Neural progenitor cell (in vitro differentiated cells): ENCODE data around the gene APOBEC3C. TPM values are rescaled to one million over a fixed set of nuclear protein-coding genes. Genes with fewer than 3 reads are reported as not detected.

ENCODE experiments used
- DNase-seq: peaks from one replicate; pipeline ENCODE4 v3.0.0-alpha.2; 2016; ENCODE audit warnings: low spot score
- H2AFZ ChIP-seq: fragments of 200-600 bp; sonication (generic); replicated peaks from 2 replicates; pipeline ENCODE4 v1.6.1; 2016; ENCODE audit warnings: antibody characterized with exemption
- H3F3A ChIP-seq: fragments of 200-600 bp; sonication (generic); 2 replicates; pipeline ENCODE4 v1.6.1; 2016; ENCODE audit warnings: antibody characterized with exemption, low read depth
- H3K27ac ChIP-seq: fragments of 200-600 bp; sonication (generic); 2 replicates; pipeline ENCODE4 v1.5.1; 2016; ENCODE audit warnings: mild to moderate bottlenecking
- H3K27me3 ChIP-seq: fragments of 200-600 bp; sonication (generic); 2 replicates; pipeline ENCODE4 v1.6.1; 2016; ENCODE audit warnings: mild to moderate bottlenecking, moderate library complexity
- H3K36me3 ChIP-seq: fragments of 200-600 bp; sonication (generic); 2 replicates; pipeline ENCODE4 v1.5.1; 2016
- H3K4me1 ChIP-seq: fragments of 200-600 bp; sonication (generic); 2 replicates; pipeline ENCODE4 v1.6.1; 2016; ENCODE audit warnings: mixed run types
- H3K4me2 ChIP-seq: fragments of 200-600 bp; sonication (generic); 2 replicates; pipeline ENCODE4 v1.6.1; 2016
- H3K4me3 ChIP-seq: fragments of 200-600 bp; sonication (generic); 2 replicates; pipeline ENCODE4 v1.5.1; 2016
- H3K79me2 ChIP-seq: fragments of 200-600 bp; sonication (generic); 2 replicates; pipeline ENCODE4 v1.6.1; 2016; ENCODE audit warnings: low read depth
- H3K9ac ChIP-seq: fragments of 200-600 bp; sonication (generic); 2 replicates; pipeline ENCODE4 v1.6.1; 2016
- H3K9me3 ChIP-seq: fragments of 200-600 bp; sonication (generic); 2 replicates; pipeline ENCODE4 v1.5.1; 2016; ENCODE audit warnings: low read depth
- H4K20me1 ChIP-seq: fragments of 200-600 bp; sonication (generic); 2 replicates; pipeline ENCODE4 v1.6.1; 2016; ENCODE audit warnings: low read depth
- H3K27ac Mint-ChIP-seq: 3 replicates; pipeline ENCODE4 v1.8.0; 2021; ENCODE audit warnings: mixed read lengths
- H3K27me3 Mint-ChIP-seq: 2 replicates; pipeline ENCODE4 v1.8.0; 2022; ENCODE audit warnings: low read depth, mild to moderate bottlenecking, inconsistent platforms, moderate library complexity, mixed read lengths; ENCODE audit not compliant: insufficient read depth
- H3K36me3 Mint-ChIP-seq: 3 replicates; pipeline ENCODE4 v1.8.0; 2021; ENCODE audit warnings: mixed read lengths
- H3K4me1 Mint-ChIP-seq: 3 replicates; pipeline ENCODE4 v1.8.0; 2021; ENCODE audit warnings: mixed read lengths
- H3K4me3 Mint-ChIP-seq: 3 replicates; pipeline ENCODE4 v1.8.0; 2021; ENCODE audit warnings: mild to moderate bottlenecking, moderate library complexity, mixed read lengths
- H3K9me3 Mint-ChIP-seq: 3 replicates; pipeline ENCODE4 v1.8.0; 2020; ENCODE audit warnings: mixed read lengths
- EZH2 ChIP-seq: fragments of 200-600 bp; sonication (generic); IDR thresholded peaks from 2 replicates; pipeline ENCODE4 v1.6.1; 2017; ENCODE audit warnings: antibody characterized with exemption, mild to moderate bottlenecking, moderate library complexity
- EZH2phosphoT487 ChIP-seq: fragments of 200-600 bp; sonication (generic); IDR thresholded peaks from 2 replicates; pipeline ENCODE4 v1.6.1; 2017; ENCODE audit warnings: antibody characterized with exemption
- total RNA-seq: library from RNA; depleted of rRNA; stranded (reverse); fragments of >200 nt; gene quantifications from 2 replicates; pipeline ENCODE4 v1.2.3, GENCODE V29; 2015; ENCODE audit warnings: low replicate concordance
- TF ChIP-seq, protein P1 (sequence below): fragments of 200-600 bp; sonication (generic); IDR thresholded peaks from 2 replicates; pipeline ENCODE4 v1.5.1; 2017; ENCODE audit warnings: antibody characterized with exemption, mild to moderate bottlenecking

The APOBEC3C gene
- total RNA-seq = 3.0 and 4.6 TPM in 2 replicates

DNA sequence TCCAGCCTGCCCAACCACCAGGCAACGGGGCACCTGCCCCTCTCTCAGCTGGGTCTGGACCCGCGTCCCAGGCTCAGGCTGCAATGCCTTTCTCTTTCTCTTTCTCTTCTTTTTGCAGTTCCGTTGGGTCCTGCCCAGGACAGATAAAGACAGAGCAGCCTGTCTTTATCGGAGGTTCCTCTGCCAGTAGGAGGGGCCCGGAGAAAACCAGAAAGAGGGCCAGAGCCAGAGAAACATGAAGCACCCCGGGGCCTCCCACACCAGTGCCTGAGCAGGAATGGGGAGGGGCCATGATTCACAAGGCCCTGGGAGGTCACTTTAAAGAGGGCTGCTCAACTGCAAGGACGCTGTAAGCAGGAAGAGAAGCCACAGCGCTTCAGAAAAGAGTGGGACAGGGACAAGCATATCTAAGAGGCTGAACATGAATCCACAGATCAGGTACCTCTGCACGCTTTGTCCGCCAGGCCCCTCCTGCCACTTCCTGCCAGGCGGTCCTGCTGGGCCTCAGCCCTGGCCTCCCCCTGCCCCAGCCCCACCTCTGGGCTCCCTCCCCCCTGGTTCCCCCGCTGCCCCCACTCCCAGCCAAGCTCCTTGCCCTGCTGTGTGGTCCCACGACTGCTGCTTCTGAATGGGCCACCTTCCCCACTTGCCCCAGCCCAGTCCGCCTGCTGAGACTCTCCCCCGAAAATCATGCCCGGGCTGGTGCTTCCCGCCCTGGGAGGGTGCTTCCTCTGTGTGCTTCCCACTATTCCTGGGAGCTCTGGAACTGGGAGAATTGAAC, at the start of gene APOBEC3C:
APOBEC3C (plus strand) TSS at position 316 of the 781 bp plus-strand sequence; CDS start at position 422, 106 bp downstream.
- Mint-ChIP-seq H3K4me3 (peak within 1 kb of the TSS; percentile 76), H3K9me3 (no peaks in the 10 kb centered on the region), H3K27ac (peak within 1 kb of the TSS; percentile 93), H3K4me1 (peaks cover 31% of the 10 kb centered on the region), H3K36me3 (no peaks in the 10 kb centered on the region), H3K27me3 (peaks cover 14% of the 10 kb centered on the region)
- Histone ChIP-seq H3K4me1 (peaks cover 30% of the 10 kb centered on the region), H3K27me3 (no peaks in the 10 kb centered on the region), H4K20me1 (no peaks in the 10 kb centered on the region), H2AFZ (peak within 1 kb of the TSS; percentile 73), H3K36me3 (no peaks in the 10 kb centered on the region), H3F3A (peaks cover 9% of the 10 kb centered on the region), H3K9me3 (no peaks in the 10 kb centered on the region), H3K4me3 (peak within 1 kb of the TSS; percentile 32), H3K4me2 (peak within 1 kb of the TSS; percentile 69), H3K27ac (no peak within 1 kb of the TSS), H3K79me2 (no peaks in the 10 kb centered on the region), H3K9ac (no peak within 1 kb of the TSS)
- TF ChIP-seq, protein P1, sequence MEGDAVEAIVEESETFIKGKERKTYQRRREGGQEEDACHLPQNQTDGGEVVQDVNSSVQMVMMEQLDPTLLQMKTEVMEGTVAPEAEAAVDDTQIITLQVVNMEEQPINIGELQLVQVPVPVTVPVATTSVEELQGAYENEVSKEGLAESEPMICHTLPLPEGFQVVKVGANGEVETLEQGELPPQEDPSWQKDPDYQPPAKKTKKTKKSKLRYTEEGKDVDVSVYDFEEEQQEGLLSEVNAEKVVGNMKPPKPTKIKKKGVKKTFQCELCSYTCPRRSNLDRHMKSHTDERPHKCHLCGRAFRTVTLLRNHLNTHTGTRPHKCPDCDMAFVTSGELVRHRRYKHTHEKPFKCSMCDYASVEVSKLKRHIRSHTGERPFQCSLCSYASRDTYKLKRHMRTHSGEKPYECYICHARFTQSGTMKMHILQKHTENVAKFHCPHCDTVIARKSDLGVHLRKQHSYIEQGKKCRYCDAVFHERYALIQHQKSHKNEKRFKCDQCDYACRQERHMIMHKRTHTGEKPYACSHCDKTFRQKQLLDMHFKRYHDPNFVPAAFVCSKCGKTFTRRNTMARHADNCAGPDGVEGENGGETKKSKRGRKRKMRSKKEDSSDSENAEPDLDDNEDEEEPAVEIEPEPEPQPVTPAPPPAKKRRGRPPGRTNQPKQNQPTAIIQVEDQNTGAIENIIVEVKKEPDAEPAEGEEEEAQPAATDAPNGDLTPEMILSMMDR = no peak
- no peak for TF ChIP-seq EZH2phosphoT487
- TF ChIP-seq EZH2 = no peak
- DNase-seq = peak; percentile 70

DNA sequence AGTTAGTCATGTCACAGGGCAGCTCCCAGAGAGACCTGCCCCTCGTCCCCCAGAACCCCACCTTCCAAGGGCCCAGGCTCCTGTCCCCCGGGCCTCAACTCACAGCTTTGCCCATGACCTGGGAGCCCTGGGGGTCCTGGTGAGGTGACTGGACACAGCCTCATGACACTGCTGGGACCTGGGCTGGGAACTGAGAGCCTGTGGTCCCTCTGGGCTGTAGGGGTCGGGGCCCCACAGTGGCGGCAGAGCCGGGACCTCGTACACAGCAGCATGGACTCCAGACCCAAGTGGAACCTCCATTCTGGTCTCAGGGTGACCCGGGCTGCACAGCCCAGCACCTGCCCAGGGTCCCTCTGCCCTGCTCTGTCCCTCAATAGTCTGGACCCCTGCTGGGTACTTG, 49.8 kb upstream of the APOBEC3C start:
- Histone ChIP-seq H3K9me3 (no peaks in the 10 kb centered on the region), H4K20me1 (no peaks in the 10 kb centered on the region), H3K36me3 (no peaks in the 10 kb centered on the region), H2AFZ (no peak overlapping the region), H3K79me2 (no peaks in the 10 kb centered on the region), H3F3A (no peaks in the 10 kb centered on the region), H3K4me1 (no peaks in the 10 kb centered on the region), H3K4me3 (no peak overlapping the region), H3K27ac (no peak overlapping the region), H3K4me2 (no peak overlapping the region), H3K9ac (no peak overlapping the region), H3K27me3 (no peaks in the 10 kb centered on the region)
- H3K27me3 Mint-ChIP-seq = peaks cover 5% of the 10 kb centered on the region
- H3K27ac Mint-ChIP-seq = no peak overlapping the region
- TF ChIP-seq EZH2 (no peak), EZH2phosphoT487 (no peak)
- TF ChIP-seq, protein P1 = no peak
- DNase-seq = no peak
- no peak overlapping the region for H3K4me3 Mint-ChIP-seq
- peaks cover 13% of the 10 kb centered on the region for H3K4me1 Mint-ChIP-seq
- H3K36me3 Mint-ChIP-seq = no peaks in the 10 kb centered on the region
- H3K9me3 Mint-ChIP-seq = no peaks in the 10 kb centered on the region

DNA sequence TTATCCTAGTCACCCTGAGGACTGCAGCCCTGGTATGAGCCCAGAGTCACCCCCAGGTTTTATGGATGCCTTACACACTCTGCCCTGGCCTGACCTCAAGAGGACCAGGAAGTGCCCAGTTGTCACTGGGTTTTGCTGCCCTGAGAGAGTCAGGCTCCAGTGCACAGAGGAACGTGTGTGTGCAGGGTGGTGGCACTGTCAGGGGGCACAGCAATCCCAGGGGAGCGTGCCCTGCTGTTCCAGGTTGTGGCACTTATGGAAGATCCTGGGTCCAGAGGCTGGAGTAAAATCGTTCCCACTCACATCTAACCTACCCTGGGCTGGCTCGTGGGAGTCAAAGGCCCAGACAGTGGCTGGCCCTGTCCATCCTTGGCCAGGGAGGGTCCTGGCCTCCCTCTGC, 49.1 kb upstream of the APOBEC3C start:
- Mint-ChIP-seq H3K36me3 (no peaks in the 10 kb centered on the region), H3K9me3 (no peaks in the 10 kb centered on the region), H3K27ac (no peak overlapping the region), H3K4me3 (no peak overlapping the region), H3K4me1 (peaks cover 13% of the 10 kb centered on the region), H3K27me3 (peaks cover 9% of the 10 kb centered on the region)
- Histone ChIP-seq H4K20me1 (no peaks in the 10 kb centered on the region), H3F3A (no peaks in the 10 kb centered on the region), H3K79me2 (no peaks in the 10 kb centered on the region), H3K36me3 (no peaks in the 10 kb centered on the region), H3K4me1 (no peaks in the 10 kb centered on the region), H3K4me3 (no peak overlapping the region), H3K27me3 (no peaks in the 10 kb centered on the region), H3K4me2 (no peak overlapping the region), H3K9me3 (no peaks in the 10 kb centered on the region), H3K9ac (no peak overlapping the region), H2AFZ (no peak overlapping the region), H3K27ac (no peak overlapping the region)
- TF ChIP-seq EZH2 (no peak), EZH2phosphoT487 (no peak)
- TF ChIP-seq, protein P1 = no peak
- no peak for DNase-seq
